CD4-positive, alpha-beta T cell (primary cell): ENCODE measurements around the gene ALAS1. TPM values are rescaled to one million over a fixed set of nuclear protein-coding genes. Genes with fewer than 3 reads are reported as not detected.

Experiments used
- ATAC-seq: fragments of 200-7000 bp; cut with Tn5 transposase; one replicate; pipeline ENCODE4 v1.10.0; 2022; ENCODE audit warnings: mild to moderate bottlenecking; ENCODE audit not compliant: poor library complexity
- CTCF ChIA-PET: fragments of 350-600 bp; sonication (Branson Sonifier 250); formaldehyde crosslinking; loops from one replicate; lab custom pipeline; 2021; ENCODE audit warnings: antibody characterized with exemption, inconsistent platforms; lab: Charles Lee
- POLR2A ChIA-PET: fragments of 350-600 bp; sonication (Branson Sonifier 250); formaldehyde crosslinking; loops from one replicate; lab custom pipeline; 2021; ENCODE audit warnings: antibody characterized with exemption, inconsistent platforms; lab: Charles Lee
- DNase-seq, 14 experiments: peaks; one replicate each; pipeline ENCODE4 v3.0.0-alpha.2; 2013 to 2020; ENCODE audit warnings: mixed read lengths in 2 of 14
- H3K27ac ChIP-seq, 2 donors: one replicate each; pipeline versions ENCODE4 v1.5.1 to v1.7.0; 2013; ENCODE audit warnings: low read length in 2 of 2, low read depth in 1 of 2, mild to moderate bottlenecking in 1 of 2
- H3K27me3 ChIP-seq, 2 experiments: 1 replicate in 1 of 2; 2 replicates in 1 of 2; pipeline versions ENCODE4 v1.6.1 to v1.7.0; 2013; ENCODE audit warnings: low read length in 2 of 2, control low read depth in 1 of 2, mild to moderate bottlenecking in 1 of 2, moderate library complexity in 1 of 2; ENCODE audit not compliant: insufficient read depth in 2 of 2, control insufficient read depth in 1 of 2
- H3K36me3 ChIP-seq: one replicate; pipeline ENCODE4 v1.6.1; 2013; ENCODE audit warnings: low read length, control low read depth; ENCODE audit not compliant: insufficient read depth
- H3K4me1 ChIP-seq: one replicate; pipeline ENCODE4 v1.6.1; 2013; ENCODE audit warnings: low read length, control low read depth; ENCODE audit not compliant: insufficient read depth
- H3K4me3 ChIP-seq: one replicate; pipeline ENCODE4 v1.5.1; 2013; ENCODE audit warnings: mild to moderate bottlenecking, low read length, moderate library complexity
- H3K9me3 ChIP-seq, 2 experiments: 1 replicate in 1 of 2; 2 replicates in 1 of 2; pipeline versions ENCODE4 v1.6.1 to v1.7.0; 2013; ENCODE audit warnings: low read length in 2 of 2, mild to moderate bottlenecking in 2 of 2, control low read depth in 1 of 2, moderate library complexity in 1 of 2; ENCODE audit not compliant: control insufficient read depth in 1 of 2, insufficient read depth in 1 of 2
- H3K27ac Mint-ChIP-seq: one replicate; pipeline ENCODE4 v1.8.0; 2020; ENCODE audit warnings: mixed read lengths
- H3K27me3 Mint-ChIP-seq: one replicate; pipeline ENCODE4 v1.8.0; 2021; ENCODE audit warnings: mixed read lengths
- H3K36me3 Mint-ChIP-seq: one replicate; pipeline ENCODE4 v1.8.0; 2021; ENCODE audit warnings: low read depth, mixed read lengths
- H3K4me1 Mint-ChIP-seq: one replicate; pipeline ENCODE4 v1.8.0; 2021; ENCODE audit warnings: low read depth, mixed read lengths
- H3K4me3 Mint-ChIP-seq: one replicate; pipeline ENCODE4 v1.8.0; 2020; ENCODE audit warnings: mild to moderate bottlenecking, mixed read lengths
- H3K9me3 Mint-ChIP-seq: one replicate; pipeline ENCODE4 v1.8.0; 2020; ENCODE audit warnings: mixed read lengths
- CTCF ChIP-seq: fragments of 200-600 bp; IDR thresholded peaks from one replicate; pipeline ENCODE4 v1.8.0; 2022; ENCODE audit warnings: antibody characterized with exemption, mild to moderate bottlenecking
- intact Hi-C, 2 experiments: fragments of 100-400 bp; cut with DNase I in 1 of 2; cut with micrococcal nuclease in 1 of 2; formaldehyde crosslinking; loops; one replicate each; pipeline versions ENCODE4 v1.15.1 to v1.9.0; 2023 to 2025; cut with DNase I, micrococcal nuclease
- total RNA-seq, 174 experiments: library from RNA in 2 of 174; stranded (reverse) in 2 of 174; gene quantifications; one replicate each; pipeline ENCODE4 v1.2.3 and lab custom pipeline; 2021 to 2026

The ALAS1 gene
- total RNA-seq, 2 experiments from 2014 or later: 6.0 to 7.0 TPM

- DNase-seq (no peak), ATAC-seq (no peak)
- Mint-ChIP-seq H3K9me3 (no peaks in the 10 kb centered on the region), H3K27ac (peak overlapping the region; percentile 95), H3K4me1 (peaks cover 81% of the 10 kb centered on the region), H3K27me3 (no peaks in the 10 kb centered on the region), H3K4me3 (peak overlapping the region; percentile 88), H3K36me3 (peaks cover 55% of the 10 kb centered on the region)
- Histone ChIP-seq H3K4me1 (peaks cover 89% of the 10 kb centered on the region), H3K27me3 (no peaks in the 10 kb centered on the region), H3K27ac (peak overlapping the region; percentile 90 to 95), H3K9me3 (no peaks in the 10 kb centered on the region), H3K36me3 (peaks cover 55% of the 10 kb centered on the region), H3K4me3 (peak overlapping the region; percentile 91)
- no peak for TF ChIP-seq CTCF
- intact Hi-C loops: no loop called here
- ChIA-PET CTCF (interaction anchor here (0.8 to 1.8 kb wide), 5 partner anchors 9 to 31 kb away, joined by 3 to 7 read pairs (median 5); partner anchors contain the start of genes TWF2 and WDR82), POLR2A (interaction anchor here (0.7 to 19.7 kb wide), 8 partner anchors 5 to 40 kb away, joined by 4 to 538 read pairs (median 19); partner anchors contain the start of genes GLYCTK, PPM1M, TWF2 and WDR82)
These were observed 49.6 kb downstream of the ALAS1 start for GRCh38 chr3:52247409-52248164.

DNA sequence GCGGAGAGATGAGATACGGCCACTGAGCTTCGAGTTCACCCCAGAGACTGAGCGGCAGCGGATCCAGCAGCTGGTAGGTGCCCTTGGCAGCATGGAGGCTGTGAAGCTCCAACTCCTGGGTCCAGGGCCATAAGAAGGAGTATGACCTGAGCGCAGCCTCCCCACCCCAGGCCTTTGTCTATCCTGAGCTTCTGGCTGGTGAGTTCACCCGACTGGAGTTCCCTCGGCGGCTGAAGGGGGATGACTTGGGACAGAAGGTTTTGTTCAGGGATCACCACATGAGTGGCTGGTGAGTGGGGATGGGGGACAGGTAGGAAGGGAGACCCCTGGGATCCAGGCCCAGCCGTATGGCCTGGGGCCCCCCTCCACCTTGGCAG lies 50.2 kb downstream of the ALAS1 start:
- no peak for TF ChIP-seq CTCF
- H3K36me3 ChIP-seq: peaks cover 55% of the 10 kb centered on the region
- Mint-ChIP-seq H3K36me3 (peaks cover 59% of the 10 kb centered on the region), H3K4me3 (peak overlapping the region; percentile 52), H3K27ac (peak overlapping the region; percentile 95), H3K9me3 (no peaks in the 10 kb centered on the region), H3K27me3 (no peaks in the 10 kb centered on the region), H3K4me1 (peaks cover 87% of the 10 kb centered on the region)
- ATAC-seq (no peak), DNase-seq (no peak)
- H3K4me1 ChIP-seq: peaks cover 95% of the 10 kb centered on the region
- ChIA-PET POLR2A (interaction anchor here (0.7 to 19.7 kb wide), 9 partner anchors 5 to 40 kb away, joined by 4 to 538 read pairs (median 17); partner anchors contain the start of genes GLYCTK, PPM1M, TWF2 and WDR82), CTCF (interaction anchor here (0.8 to 1.8 kb wide), 4 partner anchors 9 to 31 kb away, joined by 3 to 7 read pairs (median 4); partner anchors contain the start of genes TWF2 and WDR82)
- intact Hi-C loops: no loop called here
- H3K27me3 ChIP-seq: no peaks in the 10 kb centered on the region
- no peak overlapping the region for H3K4me3 ChIP-seq
- H3K9me3 ChIP-seq: no peaks in the 10 kb centered on the region
- peak overlapping the region; percentile 90 to 95 for H3K27ac ChIP-seq

- peak overlapping the region; percentile 52 for H3K4me3 Mint-ChIP-seq
- Histone ChIP-seq H3K9me3 (no peaks in the 10 kb centered on the region), H3K36me3 (peaks cover 61% of the 10 kb centered on the region), H3K27me3 (no peaks in the 10 kb centered on the region), H3K27ac (peak overlapping the region; percentile 90 to 95), H3K4me3 (no peak overlapping the region), H3K4me1 (peaks cover 96% of the 10 kb centered on the region)
- peak overlapping the region; percentile 95 for H3K27ac Mint-ChIP-seq
- ATAC-seq (no peak), DNase-seq (peak in 7 of 14 experiments; percentile 35 to 64 (median 60))
- peaks cover 67% of the 10 kb centered on the region for H3K36me3 Mint-ChIP-seq
- ChIA-PET POLR2A (interaction anchor here (0.6 to 19.7 kb wide), 11 partner anchors 4 to 39 kb away, joined by 3 to 538 read pairs (median 8); partner anchors contain the start of genes GLYCTK, PPM1M, TWF2 and WDR82), CTCF (interaction anchor here (0.8 to 1.4 kb wide), 5 partner anchors 9 to 30 kb away, joined by 3 to 7 read pairs (median 3); partner anchors contain the start of genes TWF2 and WDR82)
- no peaks in the 10 kb centered on the region for H3K9me3 Mint-ChIP-seq
- intact Hi-C loops: no loop called here
- H3K27me3 Mint-ChIP-seq: no peaks in the 10 kb centered on the region
- TF ChIP-seq CTCF: no peak
- peaks cover 87% of the 10 kb centered on the region for H3K4me1 Mint-ChIP-seq
These were observed 51.0 kb downstream of the ALAS1 start for GRCh38 chr3:52248816-52249547.
